HG02759 (cell line): Measurements from ENCODE around the gene HOXD11.

ENCODE experiments used
- ATAC-seq: cut with Tn5 transposase; IDR thresholded peaks from one replicate; pipeline ENCODE4 v1.9.1; 2021; ENCODE audit warnings: mild to moderate bottlenecking, moderate library complexity; ENCODE audit not compliant: unreplicated experiment

Gene HOXD11

GRCh38 chr2:176120364-176121189 lies 13.5 kb downstream of the HOXD11 start:
- ATAC-seq, result no peak

- no peak for ATAC-seq
These were observed 14.3 kb downstream of the HOXD11 start for GRCh38 chr2:176121190-176122051.

- no peak for ATAC-seq
These were observed 15.1 kb downstream of the HOXD11 start for GRCh38 chr2:176122052-176122682.

GRCh38 chr2:176122683-176123410 lies 15.8 kb downstream of the HOXD11 start, which contains the start of gene HOXD9:
TSS of gene HOXD9 (plus strand) at chr2:176122719. CDS start at chr2:176122769, 50 bp downstream.
- no peak for ATAC-seq

- ATAC-seq, result no peak
These were observed 16.5 kb downstream of the HOXD11 start for GRCh38 chr2:176123411-176124109.

GRCh38 chr2:176124110-176124946 lies 17.2 kb downstream of the HOXD11 start:
- ATAC-seq, result no peak

- no peak for ATAC-seq
These were observed 18.1 kb downstream of the HOXD11 start for GRCh38 chr2:176124947-176125771.

- ATAC-seq, result no peak
These were observed 18.6 kb downstream of the HOXD11 start for GRCh38 chr2:176125772-176126054.

- no peak for ATAC-seq
These were observed 20.1 kb downstream of the HOXD11 start for GRCh38 chr2:176126929-176127773.

- no peak for ATAC-seq
These were observed 20.6 kb downstream of the HOXD11 start for GRCh38 chr2:176127774-176128072.

GRCh38 chr2:176128172-176128981 lies 21.3 kb downstream of the HOXD11 start:
- ATAC-seq, result no peak

GRCh38 chr2:176128982-176129796 lies 22.1 kb downstream of the HOXD11 start, which contains the start of gene HOXD8:
TSS of gene HOXD8 (plus strand) at chr2:176129705. CDS start at chr2:176130367, 662 bp downstream.
- ATAC-seq, result no peak

- ATAC-seq, result no peak
These were observed 22.7 kb downstream of the HOXD11 start for GRCh38 chr2:176129813-176130146.

GRCh38 chr2:176130147-176130956 lies 23.3 kb downstream of the HOXD11 start:
- no peak for ATAC-seq
